Measurements from ENCODE around the gene PYGL. TPM values are rescaled to one million over a fixed set of nuclear protein-coding genes. Genes with fewer than 3 reads are reported as not detected.

Gene PYGL
- total RNA-seq, 1 donor = 123 TPM

DNA sequence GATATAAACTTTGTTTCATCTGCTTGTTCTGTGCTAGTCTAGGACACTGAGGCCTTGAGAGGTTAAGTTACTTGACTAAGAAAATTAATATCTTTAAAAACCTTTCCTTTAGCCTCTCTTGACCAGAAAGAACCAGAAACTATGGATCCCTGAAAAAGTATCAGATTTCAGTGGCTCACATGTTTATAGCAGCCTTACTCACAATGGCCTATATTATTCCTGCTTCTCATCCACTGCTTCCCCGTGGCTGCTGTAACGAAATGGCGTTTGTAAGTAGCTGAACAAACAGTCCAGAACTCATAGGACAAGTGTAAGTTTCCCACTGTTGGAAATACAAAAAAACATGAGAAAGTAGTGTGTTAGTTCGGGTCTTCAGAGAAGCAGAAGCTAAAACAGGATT lies 3.2 kb upstream of the PYGL start:
- DNase-seq (ENCODE audit: insufficient read length, low spot score, missing footprints) = peak; percentile 69
- Histone ChIP-seq H3K36me3 (ENCODE audit: insufficient read depth, low read length) (peaks cover 2% of the 10 kb centered on the region), H3K27me3 (ENCODE audit: insufficient read depth, low read length) (no peaks in the 10 kb centered on the region), H3K4me3 (ENCODE audit: insufficient read depth, low read length) (no peak overlapping the region), H3K27ac (ENCODE audit: low read depth, low read length) (peak overlapping the region; percentile 31), H3K4me2 (ENCODE audit: insufficient read depth, low read length) (no peak overlapping the region), H3K79me2 (ENCODE audit: insufficient read depth, low read length) (peaks cover 2% of the 10 kb centered on the region), H4K20me1 (ENCODE audit: insufficient read depth, low read length) (no peaks in the 10 kb centered on the region), H3K9me3 (ENCODE audit: low read depth, low read length) (no peaks in the 10 kb centered on the region), H2AFZ (ENCODE audit: low read length) (peak overlapping the region; percentile 73), H3K4me1 (ENCODE audit: insufficient read depth, low read length) (peaks cover 12% of the 10 kb centered on the region)
- TF ChIP-seq, protein P1, sequence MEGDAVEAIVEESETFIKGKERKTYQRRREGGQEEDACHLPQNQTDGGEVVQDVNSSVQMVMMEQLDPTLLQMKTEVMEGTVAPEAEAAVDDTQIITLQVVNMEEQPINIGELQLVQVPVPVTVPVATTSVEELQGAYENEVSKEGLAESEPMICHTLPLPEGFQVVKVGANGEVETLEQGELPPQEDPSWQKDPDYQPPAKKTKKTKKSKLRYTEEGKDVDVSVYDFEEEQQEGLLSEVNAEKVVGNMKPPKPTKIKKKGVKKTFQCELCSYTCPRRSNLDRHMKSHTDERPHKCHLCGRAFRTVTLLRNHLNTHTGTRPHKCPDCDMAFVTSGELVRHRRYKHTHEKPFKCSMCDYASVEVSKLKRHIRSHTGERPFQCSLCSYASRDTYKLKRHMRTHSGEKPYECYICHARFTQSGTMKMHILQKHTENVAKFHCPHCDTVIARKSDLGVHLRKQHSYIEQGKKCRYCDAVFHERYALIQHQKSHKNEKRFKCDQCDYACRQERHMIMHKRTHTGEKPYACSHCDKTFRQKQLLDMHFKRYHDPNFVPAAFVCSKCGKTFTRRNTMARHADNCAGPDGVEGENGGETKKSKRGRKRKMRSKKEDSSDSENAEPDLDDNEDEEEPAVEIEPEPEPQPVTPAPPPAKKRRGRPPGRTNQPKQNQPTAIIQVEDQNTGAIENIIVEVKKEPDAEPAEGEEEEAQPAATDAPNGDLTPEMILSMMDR (IDR thresholded peaks at IDR 0.05; ENCODE audit: extremely low read depth, low read depth, low read length) = no peak

DNA sequence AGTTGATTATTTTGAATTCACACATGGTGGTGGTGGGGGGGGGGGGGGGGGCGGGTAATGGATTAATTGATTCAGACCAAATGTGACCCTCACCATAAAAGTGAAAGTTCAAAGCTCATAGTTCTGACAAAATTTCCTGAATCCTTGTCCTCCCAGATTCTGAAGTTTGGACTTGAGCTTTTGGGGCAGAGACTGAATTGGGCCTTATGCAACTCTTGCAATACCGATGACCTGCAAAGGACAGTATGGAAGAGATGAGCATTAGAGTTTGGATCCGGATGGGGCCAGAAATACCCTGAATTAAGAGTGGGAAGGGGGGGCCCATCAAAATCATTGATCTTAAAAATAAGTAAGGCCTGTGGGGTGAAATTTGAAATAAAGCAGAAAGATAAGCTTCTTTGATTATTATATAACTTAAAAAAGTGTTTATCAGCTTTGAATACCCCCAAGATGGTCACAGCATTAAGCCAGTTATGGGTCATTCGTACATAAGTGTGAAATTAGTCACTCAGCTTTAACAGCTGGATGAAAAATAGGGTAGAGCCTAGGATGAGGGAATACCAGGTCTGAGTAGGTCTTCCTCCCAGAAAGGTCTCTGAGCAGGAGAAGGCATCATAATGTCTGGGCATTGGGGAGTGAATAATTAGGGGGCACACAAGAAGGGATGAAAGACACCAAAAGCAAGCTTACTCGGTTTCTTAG lies 2.1 kb upstream of the PYGL start:
- Histone ChIP-seq H3K4me3 (ENCODE audit: insufficient read depth, low read length) (no peak overlapping the region), H3K27ac (ENCODE audit: low read depth, low read length) (no peak overlapping the region), H3K4me1 (ENCODE audit: insufficient read depth, low read length) (peaks cover 17% of the 10 kb centered on the region), H3K9me3 (ENCODE audit: low read depth, low read length) (no peaks in the 10 kb centered on the region), H3K4me2 (ENCODE audit: insufficient read depth, low read length) (no peak overlapping the region), H2AFZ (ENCODE audit: low read length) (no peak overlapping the region), H3K36me3 (ENCODE audit: insufficient read depth, low read length) (peaks cover 10% of the 10 kb centered on the region), H4K20me1 (ENCODE audit: insufficient read depth, low read length) (no peaks in the 10 kb centered on the region), H3K79me2 (ENCODE audit: insufficient read depth, low read length) (peaks cover 2% of the 10 kb centered on the region), H3K27me3 (ENCODE audit: insufficient read depth, low read length) (no peaks in the 10 kb centered on the region)
- DNase-seq (ENCODE audit: insufficient read length, low spot score, missing footprints) = no peak
- TF ChIP-seq, protein P1 (IDR thresholded peaks at IDR 0.05; ENCODE audit: extremely low read depth, low read depth, low read length) = no peak

DNA sequence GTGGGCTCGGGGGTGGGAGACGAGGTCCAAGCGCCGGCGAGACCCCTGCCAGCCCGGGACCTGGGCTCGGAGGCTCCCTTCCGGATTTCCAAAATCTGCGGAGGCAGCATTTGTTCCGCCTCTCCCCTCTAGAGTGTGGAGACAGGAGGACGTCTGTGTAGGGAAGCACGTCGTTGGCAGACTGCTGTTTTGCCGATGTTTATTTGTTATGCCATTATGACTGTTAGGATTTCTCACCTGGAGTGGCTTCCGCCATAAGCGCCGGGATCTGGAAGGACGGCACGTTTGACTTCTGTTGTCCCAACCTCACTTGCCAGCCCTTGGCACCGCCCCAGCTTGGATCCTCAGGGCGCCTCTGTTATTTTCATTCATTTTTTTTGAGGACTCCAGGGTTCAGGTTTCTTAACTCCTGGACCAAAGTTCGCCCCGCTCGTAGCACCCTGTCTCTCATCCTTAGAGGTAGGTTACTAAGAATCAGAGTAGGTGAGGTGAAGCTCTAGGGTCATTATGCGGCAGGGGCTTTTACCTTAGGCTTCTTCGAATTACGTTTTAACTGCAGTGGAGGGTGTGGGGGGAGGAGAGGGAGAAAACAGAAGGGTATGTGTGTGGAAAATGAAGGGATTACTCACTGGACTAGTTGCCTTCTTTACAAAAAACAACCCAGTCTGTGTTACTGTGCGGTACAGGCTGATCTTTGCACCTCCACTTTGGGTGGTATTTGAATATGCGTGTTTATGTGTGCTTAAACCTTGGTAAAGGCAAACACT lies 547 bp upstream of the PYGL start:
- TF ChIP-seq, protein P1 (IDR thresholded peaks at IDR 0.05; ENCODE audit: extremely low read depth, low read depth, low read length) = no peak
- H3K36me3 ChIP-seq (ENCODE audit: insufficient read depth, low read length) = peaks cover 10% of the 10 kb centered on the region
- no peaks in the 10 kb centered on the region for H3K9me3 ChIP-seq (ENCODE audit: low read depth, low read length)
- DNase-seq (ENCODE audit: insufficient read length, low spot score, missing footprints) = peak; percentile 86
- peaks cover 22% of the 10 kb centered on the region for H3K4me1 ChIP-seq (ENCODE audit: insufficient read depth, low read length)
- H3K4me2 ChIP-seq (ENCODE audit: insufficient read depth, low read length) = peak overlapping the region; percentile 100
- peaks cover 2% of the 10 kb centered on the region for H4K20me1 ChIP-seq (ENCODE audit: insufficient read depth, low read length)
- peak overlapping the region; percentile 86 for H3K4me3 ChIP-seq (ENCODE audit: insufficient read depth, low read length)
- H3K27me3 ChIP-seq (ENCODE audit: insufficient read depth, low read length) = no peaks in the 10 kb centered on the region
- peak overlapping the region; percentile 84 for H2AFZ ChIP-seq (ENCODE audit: low read length)
- H3K27ac ChIP-seq (ENCODE audit: low read depth, low read length) = peak overlapping the region; percentile 80
- H3K79me2 ChIP-seq (ENCODE audit: insufficient read depth, low read length) = peaks cover 2% of the 10 kb centered on the region
